ENCODE measurements around the gene RETN. TPM values are rescaled to one million over a fixed set of nuclear protein-coding genes. Genes with fewer than 3 reads are reported as not detected.

The RETN gene
- total and polyA plus RNA-seq, 2 donors (not counting 3 experiments of a cell fraction or from before 2014, with no cell fraction given): not detected

DNA sequence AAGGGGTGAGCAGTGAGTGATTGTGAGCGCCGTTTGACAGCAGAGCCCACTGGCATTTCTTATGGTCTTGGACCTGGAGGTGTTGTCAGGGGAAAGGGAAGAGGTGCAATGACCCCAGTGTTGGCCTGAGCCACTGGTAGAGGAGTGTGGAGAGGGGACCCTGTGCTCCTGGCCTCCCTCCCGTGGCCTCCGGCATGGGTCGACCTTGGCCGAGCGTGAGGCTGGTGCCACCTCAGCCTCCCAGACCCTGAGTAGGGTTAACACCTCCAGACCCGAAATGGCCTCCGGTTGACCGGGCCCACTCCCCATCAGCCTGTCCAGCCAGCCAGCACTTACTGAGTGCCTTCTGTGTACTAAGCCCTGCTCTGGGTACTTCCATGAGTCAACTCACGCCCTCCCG is 18.3 kb downstream of the RETN start:
- POLR2A ChIA-PET: no interaction called here
- BruUV-seq (replicated peaks): no TSS peak
- no peaks in the 10 kb centered on the region for H3K9me3 ChIP-seq (replicated peaks; ENCODE audit: control insufficient read depth, insufficient read depth, low read length)

More for the DNA sequence above, 18.3 kb downstream of the RETN start:
- peaks cover 7% of the 10 kb centered on the region for H3K79me2 ChIP-seq (ENCODE audit: control insufficient read depth, insufficient read depth, low read length)
- H3K4me3 ChIP-seq (replicated peaks in 1 of 3; ENCODE audit: insufficient read depth in 1 of 3, low read depth in 1 of 3, low read length in 3 of 3): no peak overlapping the region
- H4K20me1 ChIP-seq (replicated peaks; ENCODE audit: control insufficient read depth, extremely low read depth, insufficient read depth, low read length): no peaks in the 10 kb centered on the region
- H3K9me1 ChIP-seq (replicated peaks; ENCODE audit: control insufficient read depth, extremely low read depth, insufficient read depth, low read length): no peaks in the 10 kb centered on the region
- dilution Hi-C loops (cut with MboI; ENCODE audit: extremely low pct_ligation_motif_present, low sequenced_read_pairs) (no loop called here), intact Hi-C loops (cut with micrococcal nuclease) (no loop called here)
- H3K27me3 ChIP-seq (ENCODE audit: control insufficient read depth in 2 of 2, insufficient read depth in 2 of 2, low read length in 2 of 2): no peaks in the 10 kb centered on the region
- no peak for TF ChIP-seq EZH2 (IDR thresholded peaks at IDR 0.05; ENCODE audit: borderline replicate concordance, low read depth, low read length, severe bottlenecking)
- TF ChIP-seq JUN (IDR thresholded peaks at IDR 0.05; ENCODE audit: borderline replicate concordance, insufficient read depth, insufficient read length, low read depth): no peak
- no peak for TF ChIP-seq GATA2 (IDR thresholded peaks at IDR 0.05; ENCODE audit: insufficient read depth, insufficient read length, low read depth, low read length)
- TF ChIP-seq MYC (IDR thresholded peaks at IDR 0.05; ENCODE audit: low read depth, low read length): no peak
- TF ChIP-seq, protein P1, sequence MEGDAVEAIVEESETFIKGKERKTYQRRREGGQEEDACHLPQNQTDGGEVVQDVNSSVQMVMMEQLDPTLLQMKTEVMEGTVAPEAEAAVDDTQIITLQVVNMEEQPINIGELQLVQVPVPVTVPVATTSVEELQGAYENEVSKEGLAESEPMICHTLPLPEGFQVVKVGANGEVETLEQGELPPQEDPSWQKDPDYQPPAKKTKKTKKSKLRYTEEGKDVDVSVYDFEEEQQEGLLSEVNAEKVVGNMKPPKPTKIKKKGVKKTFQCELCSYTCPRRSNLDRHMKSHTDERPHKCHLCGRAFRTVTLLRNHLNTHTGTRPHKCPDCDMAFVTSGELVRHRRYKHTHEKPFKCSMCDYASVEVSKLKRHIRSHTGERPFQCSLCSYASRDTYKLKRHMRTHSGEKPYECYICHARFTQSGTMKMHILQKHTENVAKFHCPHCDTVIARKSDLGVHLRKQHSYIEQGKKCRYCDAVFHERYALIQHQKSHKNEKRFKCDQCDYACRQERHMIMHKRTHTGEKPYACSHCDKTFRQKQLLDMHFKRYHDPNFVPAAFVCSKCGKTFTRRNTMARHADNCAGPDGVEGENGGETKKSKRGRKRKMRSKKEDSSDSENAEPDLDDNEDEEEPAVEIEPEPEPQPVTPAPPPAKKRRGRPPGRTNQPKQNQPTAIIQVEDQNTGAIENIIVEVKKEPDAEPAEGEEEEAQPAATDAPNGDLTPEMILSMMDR (IDR thresholded peaks at IDR 0.05; ENCODE audit: extremely low read depth in 1 of 2, insufficient read depth in 1 of 2, low read depth in 1 of 2, low read length in 2 of 2): no peak
- TF ChIP-seq, protein P2, sequence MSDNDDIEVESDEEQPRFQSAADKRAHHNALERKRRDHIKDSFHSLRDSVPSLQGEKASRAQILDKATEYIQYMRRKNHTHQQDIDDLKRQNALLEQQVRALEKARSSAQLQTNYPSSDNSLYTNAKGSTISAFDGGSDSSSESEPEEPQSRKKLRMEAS (IDR thresholded peaks at IDR 0.05; ENCODE audit: insufficient read depth, insufficient read length): no peak
- TF ChIP-seq POLR2AphosphoS5 (IDR thresholded peaks at IDR 0.05; ENCODE audit: insufficient read depth, low read depth, low read length): no peak
- no peak for TF ChIP-seq FOS (IDR thresholded peaks at IDR 0.05; ENCODE audit: borderline replicate concordance, insufficient read depth, low read length)
- TF ChIP-seq POLR2A (IDR thresholded peaks at IDR 0.05; ENCODE audit: low read depth, low read length): no peak
- no peak overlapping the region for H3K9ac ChIP-seq (replicated peaks; ENCODE audit: extremely low read depth, insufficient read depth, low read length)
- peaks cover 0 to 3% of the 10 kb centered on the region in 2 experiments for H3K36me3 ChIP-seq (ENCODE audit: control insufficient read depth in 2 of 2, extremely low read depth in 1 of 2, insufficient read depth in 2 of 2, low read length in 2 of 2)
- H3K27ac ChIP-seq (ENCODE audit: insufficient read depth, low read depth, low read length): no peak overlapping the region
- H3K4me2 ChIP-seq (ENCODE audit: insufficient read depth, low read length): no peak overlapping the region
- H2AFZ ChIP-seq (ENCODE audit: low read depth, low read length): no peak overlapping the region
- CTCF ChIA-PET: no interaction called here
- no peak for DNase-seq (ENCODE audit: low read depth, low spot score)
- H3K4me1 ChIP-seq (ENCODE audit: control insufficient read depth, extremely low read depth, insufficient read depth, low read length): no peaks in the 10 kb centered on the region
- no peak for FAIRE-seq

Data from endothelial cell of umbilical vein (primary cell).